GM23338 (cell line): Measurements from ENCODE around the gene PLEKHG5. TPM values are rescaled to one million over a fixed set of nuclear protein-coding genes. Genes with fewer than 3 reads are reported as not detected.

Experiments used
- ATAC-seq: fragments of 200-7000 bp; cut with Tn5 transposase; 3 replicates; pipeline ENCODE4 v1.9.1; 2020
- DNase-seq: peaks from one replicate; pipeline ENCODE4 v3.0.0-alpha.2; 2015; ENCODE audit warnings: low spot score
- H2AFZ ChIP-seq: fragments of 200-600 bp; sonication (generic); 2 replicates; pipeline ENCODE4 v1.8.0; 2016; ENCODE audit warnings: antibody characterized with exemption, mild to moderate bottlenecking, moderate library complexity
- H3F3A ChIP-seq: fragments of 200-600 bp; sonication (generic); replicated peaks from 2 replicates; pipeline ENCODE4 v1.8.0; 2017; ENCODE audit warnings: antibody characterized with exemption, mixed run types, low read depth
- H3K27ac ChIP-seq: fragments of 200-600 bp; sonication (generic); 2 replicates; pipeline ENCODE4 v1.6.1; 2016; ENCODE audit warnings: low read depth
- H3K27me3 ChIP-seq: fragments of 200-600 bp; sonication (generic); 2 replicates; pipeline ENCODE4 v1.8.0; 2016; ENCODE audit warnings: mild to moderate bottlenecking, mixed run types, moderate library complexity; ENCODE audit not compliant: insufficient read depth
- H3K36me3 ChIP-seq: fragments of 200-600 bp; sonication (generic); 2 replicates; pipeline ENCODE4 v1.8.0; 2016; ENCODE audit warnings: mild to moderate bottlenecking; ENCODE audit not compliant: insufficient read depth
- H3K4me1 ChIP-seq: fragments of 200-600 bp; sonication (generic); 2 replicates; pipeline ENCODE4 v1.8.0; 2016; ENCODE audit warnings: mild to moderate bottlenecking, moderate library complexity; ENCODE audit not compliant: insufficient read depth
- H3K4me2 ChIP-seq: fragments of 200-600 bp; sonication (generic); 2 replicates; pipeline ENCODE4 v1.7.1; 2017; ENCODE audit warnings: mixed run types
- H3K4me3 ChIP-seq: fragments of 200-600 bp; sonication (generic); 2 replicates; pipeline ENCODE4 v1.6.1; 2016; ENCODE audit warnings: mixed run types
- H3K79me2 ChIP-seq: fragments of 200-600 bp; sonication (generic); replicated peaks from 2 replicates; pipeline ENCODE4 v1.8.0; 2017; ENCODE audit warnings: mild to moderate bottlenecking; ENCODE audit not compliant: insufficient read depth
- H3K9me2 ChIP-seq: fragments of 200-600 bp; sonication (generic); 2 replicates; pipeline ENCODE4 v1.8.0; 2017; ENCODE audit not compliant: insufficient read depth
- H4K20me1 ChIP-seq: fragments of 200-600 bp; sonication (generic); replicated peaks from 2 replicates; pipeline ENCODE4 v1.8.0; 2017; ENCODE audit warnings: mild to moderate bottlenecking; ENCODE audit not compliant: insufficient read depth
- H3K27ac Mint-ChIP-seq: 2 replicates; pipeline ENCODE4 v1.8.0; 2020; ENCODE audit warnings: inconsistent platforms, mild to moderate bottlenecking, moderate library complexity, mixed read lengths
- H3K27me3 Mint-ChIP-seq: 3 replicates; pipeline ENCODE4 v1.8.0; 2022; ENCODE audit warnings: low read depth, mild to moderate bottlenecking, moderate library complexity, mixed read lengths, inconsistent platforms; ENCODE audit not compliant: insufficient read depth, poor library complexity
- H3K36me3 Mint-ChIP-seq: 3 replicates; pipeline ENCODE4 v1.8.0; 2021; ENCODE audit warnings: low read depth, mild to moderate bottlenecking, inconsistent platforms, moderate library complexity, mixed read lengths
- H3K4me1 Mint-ChIP-seq: 3 replicates; pipeline ENCODE4 v1.8.0; 2020; ENCODE audit warnings: mild to moderate bottlenecking, inconsistent platforms, mixed read lengths
- H3K4me3 Mint-ChIP-seq: 3 replicates; pipeline ENCODE4 v1.8.0; 2021; ENCODE audit warnings: moderate library complexity, mild to moderate bottlenecking, inconsistent platforms, mixed read lengths
- H3K9me3 Mint-ChIP-seq: 3 replicates; pipeline ENCODE4 v1.8.0; 2020; ENCODE audit warnings: moderate library complexity, mild to moderate bottlenecking, inconsistent platforms, mixed read lengths
- EZH2phosphoT487 ChIP-seq: fragments of 200-600 bp; sonication (generic); IDR thresholded peaks from one replicate; pipeline ENCODE4 v1.8.1; 2018; ENCODE audit warnings: antibody characterized with exemption; ENCODE audit not compliant: unreplicated experiment
- ZNF114 ChIP-seq: fragments of 250-450 bp; sonication (Bioruptor Pico); IDR thresholded peaks from 2 replicates; pipeline ENCODE4 v1.5.0; 2020; ENCODE audit warnings: mild to moderate bottlenecking, moderate library complexity
- polyA plus RNA-seq: library from polyadenylated mRNA; unstranded; fragments of >200 nt; fragmentation: Nextera tagmentation; extraction: Ambion mirVana; gene quantifications from 2 replicates; pipeline ENCODE4 v1.2.1, GENCODE V29; 2016
- total RNA-seq: library from RNA; depleted of rRNA; stranded (reverse); fragments of >200 nt; shearing (Covaris generic); gene quantifications from 2 replicates; pipeline ENCODE4 v1.2.3, GENCODE V29; 2014
- TF ChIP-seq, protein P1 (sequence below): IDR thresholded peaks from 2 replicates; pipeline ENCODE4 v1.6.1; 2016; ENCODE audit warnings: antibody characterized with exemption
- TF ChIP-seq, protein P2 (sequence below): fragments of 250-450 bp; sonication (Bioruptor Pico); IDR thresholded peaks from 2 replicates; pipeline ENCODE4 v1.5.0; 2020; ENCODE audit warnings: mild to moderate bottlenecking, moderate library complexity
- TF ChIP-seq, protein P3 (sequence below), 2 experiments: fragments of 200-600 bp in 1 of 2; sonication (generic) in 1 of 2; conservative IDR thresholded peaks; 2 replicates each; pipeline versions ENCODE4 v1.5.1 to v1.6.1; 2016 to 2017; ENCODE audit warnings: antibody characterized with exemption in 2 of 2, low read depth in 2 of 2, mild to moderate bottlenecking in 2 of 2, moderate library complexity in 1 of 2

The PLEKHG5 gene
- total and polyA plus RNA-seq, 2 experiments from 2014 or later: 9.0 to 26.4 TPM

DNA sequence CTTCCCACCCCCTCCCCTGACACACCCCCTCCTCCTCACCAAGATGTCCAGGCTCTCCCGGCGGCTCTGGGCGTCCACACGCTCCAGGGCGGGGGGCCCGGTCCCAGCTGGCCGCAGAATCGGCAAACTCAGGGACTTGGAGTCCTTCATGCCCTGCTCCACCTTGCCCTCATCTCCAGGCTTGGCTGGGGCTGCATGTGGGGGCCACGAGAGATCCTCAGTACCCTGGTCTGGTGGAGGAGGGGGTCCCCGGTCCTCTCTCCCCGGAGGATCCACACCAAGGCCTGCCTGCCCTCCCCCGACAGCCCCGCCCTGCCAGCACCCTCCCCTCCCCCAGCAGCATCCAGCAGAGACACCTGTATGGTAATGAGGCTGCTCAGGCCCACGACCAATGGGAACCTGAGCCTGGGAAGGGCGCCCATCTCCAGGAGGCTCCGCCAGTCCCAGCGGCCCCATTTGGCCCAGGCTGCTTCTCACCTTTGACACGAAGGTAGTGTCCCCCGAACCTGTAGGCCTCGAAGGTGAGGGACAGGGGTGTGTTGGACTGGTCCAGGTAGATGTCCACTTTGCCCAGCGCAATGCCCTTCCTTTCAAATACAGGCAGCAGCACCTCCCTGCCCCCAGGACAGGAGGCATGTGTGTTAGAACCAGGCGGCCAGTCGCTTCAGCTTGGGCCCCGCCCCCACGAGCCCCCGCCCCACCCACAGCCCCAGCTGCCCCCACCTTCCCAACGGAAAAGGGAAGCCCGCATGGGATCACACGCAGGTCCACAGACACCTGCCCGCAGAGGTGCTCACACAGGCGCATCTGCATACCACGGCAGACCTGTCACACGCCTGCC, 17.3 kb downstream of the PLEKHG5 start (continued):
- TF ChIP-seq, protein P1, sequence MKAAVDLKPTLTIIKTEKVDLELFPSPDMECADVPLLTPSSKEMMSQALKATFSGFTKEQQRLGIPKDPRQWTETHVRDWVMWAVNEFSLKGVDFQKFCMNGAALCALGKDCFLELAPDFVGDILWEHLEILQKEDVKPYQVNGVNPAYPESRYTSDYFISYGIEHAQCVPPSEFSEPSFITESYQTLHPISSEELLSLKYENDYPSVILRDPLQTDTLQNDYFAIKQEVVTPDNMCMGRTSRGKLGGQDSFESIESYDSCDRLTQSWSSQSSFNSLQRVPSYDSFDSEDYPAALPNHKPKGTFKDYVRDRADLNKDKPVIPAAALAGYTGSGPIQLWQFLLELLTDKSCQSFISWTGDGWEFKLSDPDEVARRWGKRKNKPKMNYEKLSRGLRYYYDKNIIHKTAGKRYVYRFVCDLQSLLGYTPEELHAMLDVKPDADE: no peak
- no peak for TF ChIP-seq EZH2phosphoT487
- no peak for TF ChIP-seq ZNF114 (CRISPR knock-in tag)
- TF ChIP-seq, protein P2, sequence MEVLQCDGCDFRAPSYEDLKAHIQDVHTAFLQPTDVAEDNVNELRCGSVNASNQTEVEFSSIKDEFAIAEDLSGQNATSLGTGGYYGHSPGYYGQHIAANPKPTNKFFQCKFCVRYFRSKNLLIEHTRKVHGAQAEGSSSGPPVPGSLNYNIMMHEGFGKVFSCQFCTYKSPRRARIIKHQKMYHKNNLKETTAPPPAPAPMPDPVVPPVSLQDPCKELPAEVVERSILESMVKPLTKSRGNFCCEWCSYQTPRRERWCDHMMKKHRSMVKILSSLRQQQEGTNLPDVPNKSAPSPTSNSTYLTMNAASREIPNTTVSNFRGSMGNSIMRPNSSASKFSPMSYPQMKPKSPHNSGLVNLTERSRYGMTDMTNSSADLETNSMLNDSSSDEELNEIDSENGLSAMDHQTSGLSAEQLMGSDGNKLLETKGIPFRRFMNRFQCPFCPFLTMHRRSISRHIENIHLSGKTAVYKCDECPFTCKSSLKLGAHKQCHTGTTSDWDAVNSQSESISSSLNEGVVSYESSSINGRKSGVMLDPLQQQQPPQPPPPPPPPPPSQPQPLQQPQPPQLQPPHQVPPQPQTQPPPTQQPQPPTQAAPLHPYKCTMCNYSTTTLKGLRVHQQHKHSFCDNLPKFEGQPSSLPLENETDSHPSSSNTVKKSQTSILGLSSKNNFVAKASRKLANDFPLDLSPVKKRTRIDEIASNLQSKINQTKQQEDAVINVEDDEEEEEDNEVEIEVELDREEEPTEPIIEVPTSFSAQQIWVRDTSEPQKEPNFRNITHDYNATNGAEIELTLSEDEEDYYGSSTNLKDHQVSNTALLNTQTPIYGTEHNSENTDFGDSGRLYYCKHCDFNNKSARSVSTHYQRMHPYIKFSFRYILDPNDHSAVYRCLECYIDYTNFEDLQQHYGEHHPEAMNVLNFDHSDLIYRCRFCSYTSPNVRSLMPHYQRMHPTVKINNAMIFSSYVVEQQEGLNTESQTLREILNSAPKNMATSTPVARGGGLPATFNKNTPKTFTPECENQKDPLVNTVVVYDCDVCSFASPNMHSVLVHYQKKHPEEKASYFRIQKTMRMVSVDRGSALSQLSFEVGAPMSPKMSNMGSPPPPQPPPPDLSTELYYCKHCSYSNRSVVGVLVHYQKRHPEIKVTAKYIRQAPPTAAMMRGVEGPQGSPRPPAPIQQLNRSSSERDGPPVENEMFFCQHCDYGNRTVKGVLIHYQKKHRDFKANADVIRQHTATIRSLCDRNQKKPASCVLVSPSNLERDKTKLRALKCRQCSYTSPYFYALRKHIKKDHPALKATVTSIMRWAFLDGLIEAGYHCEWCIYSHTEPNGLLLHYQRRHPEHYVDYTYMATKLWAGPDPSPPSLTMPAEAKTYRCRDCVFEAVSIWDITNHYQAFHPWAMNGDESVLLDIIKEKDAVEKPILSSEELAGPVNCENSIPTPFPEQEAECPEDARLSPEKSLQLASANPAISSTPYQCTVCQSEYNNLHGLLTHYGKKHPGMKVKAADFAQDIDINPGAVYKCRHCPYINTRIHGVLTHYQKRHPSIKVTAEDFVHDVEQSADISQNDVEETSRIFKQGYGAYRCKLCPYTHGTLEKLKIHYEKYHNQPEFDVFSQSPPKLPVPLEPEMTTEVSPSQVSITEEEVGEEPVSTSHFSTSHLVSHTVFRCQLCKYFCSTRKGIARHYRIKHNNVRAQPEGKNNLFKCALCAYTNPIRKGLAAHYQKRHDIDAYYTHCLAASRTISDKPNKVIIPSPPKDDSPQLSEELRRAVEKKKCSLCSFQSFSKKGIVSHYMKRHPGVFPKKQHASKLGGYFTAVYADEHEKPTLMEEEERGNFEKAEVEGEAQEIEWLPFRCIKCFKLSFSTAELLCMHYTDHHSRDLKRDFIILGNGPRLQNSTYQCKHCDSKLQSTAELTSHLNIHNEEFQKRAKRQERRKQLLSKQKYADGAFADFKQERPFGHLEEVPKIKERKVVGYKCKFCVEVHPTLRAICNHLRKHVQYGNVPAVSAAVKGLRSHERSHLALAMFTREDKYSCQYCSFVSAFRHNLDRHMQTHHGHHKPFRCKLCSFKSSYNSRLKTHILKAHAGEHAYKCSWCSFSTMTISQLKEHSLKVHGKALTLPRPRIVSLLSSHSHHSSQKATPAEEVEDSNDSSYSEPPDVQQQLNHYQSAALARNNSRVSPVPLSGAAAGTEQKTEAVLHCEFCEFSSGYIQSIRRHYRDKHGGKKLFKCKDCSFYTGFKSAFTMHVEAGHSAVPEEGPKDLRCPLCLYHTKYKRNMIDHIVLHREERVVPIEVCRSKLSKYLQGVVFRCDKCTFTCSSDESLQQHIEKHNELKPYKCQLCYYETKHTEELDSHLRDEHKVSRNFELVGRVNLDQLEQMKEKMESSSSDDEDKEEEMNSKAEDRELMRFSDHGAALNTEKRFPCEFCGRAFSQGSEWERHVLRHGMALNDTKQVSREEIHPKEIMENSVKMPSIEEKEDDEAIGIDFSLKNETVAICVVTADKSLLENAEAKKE (CRISPR knock-in tag): no peak

DNA sequence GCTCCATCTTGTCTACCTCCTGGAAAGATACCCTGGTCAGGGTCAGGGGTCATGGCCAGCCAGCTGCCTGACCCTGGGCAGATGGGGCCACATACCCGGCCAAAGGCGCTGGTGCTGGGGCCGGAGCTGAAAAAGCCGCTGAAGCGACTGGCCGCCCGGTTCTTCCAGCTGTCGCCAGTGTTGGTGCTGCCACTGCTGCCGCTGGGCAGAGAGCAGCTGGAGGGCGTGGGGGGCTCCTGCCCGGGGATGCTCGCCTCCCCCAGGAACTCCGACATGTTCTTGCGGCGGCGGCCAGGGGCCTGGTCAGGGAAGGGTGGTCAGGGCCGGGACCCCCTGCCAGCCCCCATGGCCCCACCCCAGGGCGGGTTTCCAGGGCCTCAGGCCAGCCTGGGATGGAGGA, 18.3 kb downstream of the PLEKHG5 start:
- Histone ChIP-seq H3K36me3 (no peaks in the 10 kb centered on the region), H4K20me1 (peaks cover 5% of the 10 kb centered on the region), H3K4me3 (no peak overlapping the region), H3K27ac (no peak overlapping the region), H3K9me2 (no peaks in the 10 kb centered on the region), H3K27me3 (no peaks in the 10 kb centered on the region), H3K79me2 (no peaks in the 10 kb centered on the region), H3K4me2 (no peak overlapping the region), H2AFZ (no peak overlapping the region), H3F3A (peaks cover 31% of the 10 kb centered on the region; the same call in 1 of the 2 replicates), H3K4me1 (peaks cover 21% of the 10 kb centered on the region; the same call in 1 of the 2 replicates)
- no peak overlapping the region for H3K4me3 Mint-ChIP-seq
- no peaks in the 10 kb centered on the region; the same call in 2 of the 3 replicates for H3K9me3 Mint-ChIP-seq
- peaks cover 32% of the 10 kb centered on the region for H3K36me3 Mint-ChIP-seq
- ATAC-seq (no peak), DNase-seq (no peak)
- peaks cover 12% of the 10 kb centered on the region for H3K27me3 Mint-ChIP-seq
- H3K27ac Mint-ChIP-seq: no peak overlapping the region
- peaks cover 35% of the 10 kb centered on the region for H3K4me1 Mint-ChIP-seq
- TF ChIP-seq, protein P3, sequence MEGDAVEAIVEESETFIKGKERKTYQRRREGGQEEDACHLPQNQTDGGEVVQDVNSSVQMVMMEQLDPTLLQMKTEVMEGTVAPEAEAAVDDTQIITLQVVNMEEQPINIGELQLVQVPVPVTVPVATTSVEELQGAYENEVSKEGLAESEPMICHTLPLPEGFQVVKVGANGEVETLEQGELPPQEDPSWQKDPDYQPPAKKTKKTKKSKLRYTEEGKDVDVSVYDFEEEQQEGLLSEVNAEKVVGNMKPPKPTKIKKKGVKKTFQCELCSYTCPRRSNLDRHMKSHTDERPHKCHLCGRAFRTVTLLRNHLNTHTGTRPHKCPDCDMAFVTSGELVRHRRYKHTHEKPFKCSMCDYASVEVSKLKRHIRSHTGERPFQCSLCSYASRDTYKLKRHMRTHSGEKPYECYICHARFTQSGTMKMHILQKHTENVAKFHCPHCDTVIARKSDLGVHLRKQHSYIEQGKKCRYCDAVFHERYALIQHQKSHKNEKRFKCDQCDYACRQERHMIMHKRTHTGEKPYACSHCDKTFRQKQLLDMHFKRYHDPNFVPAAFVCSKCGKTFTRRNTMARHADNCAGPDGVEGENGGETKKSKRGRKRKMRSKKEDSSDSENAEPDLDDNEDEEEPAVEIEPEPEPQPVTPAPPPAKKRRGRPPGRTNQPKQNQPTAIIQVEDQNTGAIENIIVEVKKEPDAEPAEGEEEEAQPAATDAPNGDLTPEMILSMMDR (conservative IDR thresholded peaks at IDR 0.05; ENCODE audit: low read depth in 2 of 2): no peak
